GM12801 (cell line): ENCODE data around the gene SYNE2.

Experiments used
- CTCF ChIP-seq: IDR thresholded peaks from one replicate; pipeline ENCODE4 v1.5.1; 2011; ENCODE audit warnings: control low read depth; ENCODE audit not compliant: insufficient read length; ENCODE audit errors: extremely low read depth

Gene SYNE2

GRCh38 chr14:63992858-63993257, 140.1 kb downstream of the SYNE2 start:
- no peak for TF ChIP-seq CTCF

GRCh38 chr14:63993992-63994391, 141.2 kb downstream of the SYNE2 start:
- no peak for TF ChIP-seq CTCF

GRCh38 chr14:63995285-63995684, 142.5 kb downstream of the SYNE2 start:
- no peak for TF ChIP-seq CTCF

- no peak for TF ChIP-seq CTCF
These were observed 143.2 kb downstream of the SYNE2 start for GRCh38 chr14:63996016-63996415.

- no peak for TF ChIP-seq CTCF
These were observed 143.9 kb downstream of the SYNE2 start for GRCh38 chr14:63996625-63997220.

GRCh38 chr14:64000749-64001148, 147.9 kb downstream of the SYNE2 start:
- no peak for TF ChIP-seq CTCF

GRCh38 chr14:64005822-64006221, 153.0 kb downstream of the SYNE2 start:
- no peak for TF ChIP-seq CTCF
